Muscle layer of colon (tissue), 2 donors: ENCODE results near the gene CUL2.
"Not testable (repeated sequence)": the region's sequence is repeated elsewhere in the genome, so short reads cannot be mapped to it uniquely, and the experiment has no call there.

ENCODE experiments used
- H3K27ac ChIP-seq: one replicate; pipeline ENCODE4 v1.7.0; 2013; ENCODE audit warnings: low read depth, mild to moderate bottlenecking, low read length, moderate library complexity
- H3K27me3 ChIP-seq, 2 donors: one replicate each; pipeline ENCODE4 v1.7.0; 2013; ENCODE audit warnings: low read length in 2 of 2, mild to moderate bottlenecking in 2 of 2; ENCODE audit not compliant: insufficient read depth in 2 of 2, control insufficient read depth in 1 of 2
- H3K36me3 ChIP-seq: one replicate; pipeline ENCODE4 v1.7.0; 2013; ENCODE audit warnings: mild to moderate bottlenecking, low read length; ENCODE audit not compliant: insufficient read depth
- H3K4me1 ChIP-seq: one replicate; pipeline ENCODE4 v1.7.0; 2013; ENCODE audit warnings: mild to moderate bottlenecking, low read length; ENCODE audit not compliant: insufficient read depth
- H3K4me3 ChIP-seq, 2 donors: one replicate each; pipeline ENCODE4 v1.7.0; 2013; ENCODE audit warnings: low read length in 2 of 2, low read depth in 1 of 2, mild to moderate bottlenecking in 1 of 2, moderate library complexity in 1 of 2
- H3K9ac ChIP-seq: one replicate; pipeline ENCODE4 v1.7.0; 2013; ENCODE audit warnings: low read length
- H3K9me3 ChIP-seq: one replicate; pipeline ENCODE4 v1.7.0; 2013; ENCODE audit warnings: mild to moderate bottlenecking, low read length
- donor health status: abdominal sarcoma.
- donor health status: Adenocarcinoma of cecum.

The CUL2 gene

GRCh38 chr10:35075228-35075627, 14.9 kb downstream of the CUL2 start:
- Histone ChIP-seq H3K36me3 (no peaks in the 10 kb centered on the region), H3K9me3 (no peaks in the 10 kb centered on the region), H3K27me3 (no peaks in the 10 kb centered on the region), H3K4me3 (no peak overlapping the region), H3K27ac (no peak overlapping the region), H3K4me1 (no peaks in the 10 kb centered on the region), H3K9ac (no peak overlapping the region)

GRCh38 chr10:35074266-35074665, 15.9 kb downstream of the CUL2 start:
- no peaks in the 10 kb centered on the region for H3K9me3 ChIP-seq
- H3K4me3 ChIP-seq, result no peak overlapping the region
- H3K36me3 ChIP-seq, result no peaks in the 10 kb centered on the region
- H3K9ac ChIP-seq, result no peak overlapping the region
- H3K27ac ChIP-seq, result no peak overlapping the region
- no peaks in the 10 kb centered on the region for H3K4me1 ChIP-seq
- no peaks in the 10 kb centered on the region for H3K27me3 ChIP-seq

- no peaks in the 10 kb centered on the region for H3K36me3 ChIP-seq
These were observed 19.6 kb downstream of the CUL2 start for GRCh38 chr10:35070521-35070920.

GRCh38 chr10:35063837-35064454, 26.2 kb downstream of the CUL2 start:
- H3K36me3 ChIP-seq, result peaks cover 31% of the 10 kb centered on the region
- H3K4me3 ChIP-seq, result no peak overlapping the region
- H3K4me1 ChIP-seq, result no peaks in the 10 kb centered on the region
- no peak overlapping the region for H3K9ac ChIP-seq
- no peak overlapping the region for H3K27ac ChIP-seq
- no peaks in the 10 kb centered on the region for H3K9me3 ChIP-seq
- no peaks in the 10 kb centered on the region for H3K27me3 ChIP-seq

More at GRCh38 chr10:35070521-35070920, 19.6 kb downstream of the CUL2 start:
- no peaks in the 10 kb centered on the region for H3K27me3 ChIP-seq
- H3K4me3 ChIP-seq, result no peak overlapping the region
- H3K9me3 ChIP-seq, result no peaks in the 10 kb centered on the region
- no peak overlapping the region for H3K9ac ChIP-seq
- no peaks in the 10 kb centered on the region for H3K4me1 ChIP-seq
- no peak overlapping the region for H3K27ac ChIP-seq

GRCh38 chr10:35059481-35059880, 30.7 kb downstream of the CUL2 start:
- Histone ChIP-seq H3K4me1 (no peaks in the 10 kb centered on the region), H3K27me3 (no peaks in the 10 kb centered on the region), H3K36me3 (peaks cover 42% of the 10 kb centered on the region), H3K27ac (no peak overlapping the region), H3K9ac (no peak overlapping the region), H3K9me3 (no peaks in the 10 kb centered on the region), H3K4me3 (no peak overlapping the region)

- H3K4me1 ChIP-seq, result no peaks in the 10 kb centered on the region
- no peak overlapping the region for H3K9ac ChIP-seq
- H3K27ac ChIP-seq, result no peak overlapping the region
- H3K27me3 ChIP-seq, result no peaks in the 10 kb centered on the region
- H3K4me3 ChIP-seq, result no peak overlapping the region
- peaks cover 46% of the 10 kb centered on the region for H3K36me3 ChIP-seq
- H3K9me3 ChIP-seq, result no peaks in the 10 kb centered on the region
These were observed 31.5 kb downstream of the CUL2 start for GRCh38 chr10:35058686-35059085.

- H3K27me3 ChIP-seq, result no peaks in the 10 kb centered on the region
- H3K9ac ChIP-seq, result no peak overlapping the region
- peaks cover 48% of the 10 kb centered on the region for H3K36me3 ChIP-seq
- H3K9me3 ChIP-seq, result no peaks in the 10 kb centered on the region
- H3K4me1 ChIP-seq, result no peaks in the 10 kb centered on the region
- no peak overlapping the region for H3K27ac ChIP-seq
- no peak overlapping the region for H3K4me3 ChIP-seq
These were observed 32.0 kb downstream of the CUL2 start for GRCh38 chr10:35058134-35058533.

- Histone ChIP-seq H3K27ac (no peak overlapping the region), H3K36me3 (peaks cover 42% of the 10 kb centered on the region)
These were observed 33.5 kb downstream of the CUL2 start for GRCh38 chr10:35056686-35057085.

GRCh38 chr10:35056133-35056532, 34.0 kb downstream of the CUL2 start:
- Histone ChIP-seq H3K27me3 (no peaks in the 10 kb centered on the region), H3K36me3 (peaks cover 40% of the 10 kb centered on the region), H3K27ac (no peak overlapping the region), H3K9me3 (no peaks in the 10 kb centered on the region), H3K4me1 (no peaks in the 10 kb centered on the region), H3K9ac (no peak overlapping the region), H3K4me3 (no peak overlapping the region)

More at GRCh38 chr10:35056686-35057085, 33.5 kb downstream of the CUL2 start:
- Histone ChIP-seq H3K27me3 (no peaks in the 10 kb centered on the region), H3K4me1 (no peaks in the 10 kb centered on the region), H3K9me3 (no peaks in the 10 kb centered on the region), H3K4me3 (no peak overlapping the region), H3K9ac (no peak overlapping the region)

- H3K9ac ChIP-seq, result no peak overlapping the region
- no peak overlapping the region for H3K27ac ChIP-seq
- H3K36me3 ChIP-seq, result peaks cover 28% of the 10 kb centered on the region
- no peaks in the 10 kb centered on the region for H3K9me3 ChIP-seq
- H3K4me3 ChIP-seq, result no peak overlapping the region
- H3K4me1 ChIP-seq, result no peaks in the 10 kb centered on the region
- no peaks in the 10 kb centered on the region for H3K27me3 ChIP-seq
These were observed 39.6 kb downstream of the CUL2 start for GRCh38 chr10:35050568-35050967.

- H3K36me3 ChIP-seq, result peaks cover 44% of the 10 kb centered on the region
- no peak overlapping the region for H3K27ac ChIP-seq
- H3K4me3 ChIP-seq, result no peak overlapping the region
- H3K9me3 ChIP-seq, result no peaks in the 10 kb centered on the region
- no peak overlapping the region for H3K9ac ChIP-seq
- no peaks in the 10 kb centered on the region for H3K4me1 ChIP-seq
- no peaks in the 10 kb centered on the region for H3K27me3 ChIP-seq
These were observed 44.1 kb downstream of the CUL2 start for GRCh38 chr10:35046074-35046473.

- H3K27me3 ChIP-seq, H3K27ac ChIP-seq, H3K9me3 ChIP-seq, H3K4me3 ChIP-seq, H3K4me1 ChIP-seq, H3K9ac ChIP-seq: not testable (repeated sequence)
- peaks cover 49% of the 10 kb centered on the region for H3K36me3 ChIP-seq
These were observed 44.9 kb downstream of the CUL2 start for GRCh38 chr10:35045275-35045674.
